ENCODE results near the gene ENTPD7.

The ENTPD7 gene

DNA sequence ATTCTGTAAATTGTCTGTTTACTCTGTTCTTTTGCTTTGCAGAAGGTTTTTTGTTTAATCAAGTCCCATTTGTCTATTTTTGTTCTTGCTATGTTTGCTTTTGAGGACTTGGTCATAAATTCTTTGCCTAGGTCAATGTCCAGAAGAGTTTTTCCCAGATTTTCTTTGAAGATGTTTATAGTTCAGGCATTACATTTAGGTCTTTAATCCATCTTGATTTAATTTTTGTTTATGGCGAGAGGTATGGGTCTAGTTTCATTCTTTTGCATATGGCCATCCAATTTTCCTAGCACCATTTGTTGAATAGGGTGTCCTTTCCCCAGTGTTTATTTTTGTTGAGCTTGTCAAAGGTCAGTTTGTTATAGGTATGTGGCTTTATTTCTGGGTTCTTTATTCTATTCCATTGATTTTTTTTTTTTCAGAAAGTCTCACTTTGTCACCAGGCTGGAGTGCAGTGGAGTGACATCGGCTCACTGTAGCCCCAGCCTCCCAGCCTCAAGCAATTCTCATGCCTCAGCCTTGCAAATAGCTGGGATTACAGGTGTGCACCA is 11.6 kb upstream of the ENTPD7 start:
- no peak for DNase-seq (ENCODE audit: low spot score)

DNA sequence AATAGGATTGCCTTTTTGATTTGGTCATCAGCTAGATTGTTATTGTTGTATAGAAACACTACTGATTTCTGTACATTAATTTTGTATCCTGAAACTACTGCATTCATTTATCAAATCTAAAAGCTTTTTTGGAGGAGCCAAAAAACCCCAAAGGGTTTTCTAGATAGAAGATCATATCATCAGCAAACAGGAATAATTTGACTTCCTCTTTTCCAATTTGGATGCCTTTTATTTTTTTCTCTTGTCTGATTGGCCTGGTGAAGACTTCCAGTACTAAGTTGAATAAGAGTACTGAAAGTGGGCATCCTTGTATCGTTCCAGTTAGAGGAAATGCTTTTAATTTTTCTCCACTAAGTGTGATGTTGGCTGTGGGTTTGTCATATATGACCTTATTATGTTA is 10.6 kb upstream of the ENTPD7 start:
- no peak for DNase-seq (ENCODE audit: low spot score)

DNA sequence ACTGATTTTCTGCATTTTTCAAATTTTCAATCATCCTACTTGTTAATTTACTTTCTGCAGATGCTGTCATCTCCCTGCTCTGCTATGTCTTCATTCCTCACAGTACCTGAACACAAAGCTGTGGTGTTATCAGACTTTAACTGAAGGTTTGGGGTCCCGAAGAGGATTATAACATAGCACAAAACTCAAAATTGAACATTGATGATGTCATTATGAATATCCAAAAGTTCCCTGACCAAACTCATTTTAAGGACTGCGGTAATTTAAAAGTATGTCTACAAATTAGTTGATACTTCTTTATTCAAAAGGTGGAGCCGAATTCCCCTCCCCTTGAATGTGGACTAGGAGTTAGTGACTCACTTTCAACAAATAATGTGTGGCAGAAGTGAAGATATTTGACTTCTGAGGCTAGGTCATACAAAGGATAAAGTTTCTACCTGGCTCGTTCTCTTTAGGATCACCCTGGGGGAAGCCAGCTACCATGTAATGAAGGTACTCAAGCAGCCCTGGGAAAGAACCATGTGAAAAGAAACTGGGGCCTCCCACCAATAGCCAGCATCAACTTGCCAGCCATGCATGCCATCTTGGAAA is 6.4 kb upstream of the ENTPD7 start:
- DNase-seq (ENCODE audit: low spot score): no peak

GRCh38 chr10:99654390-99655175 is 4.7 kb upstream of the ENTPD7 start:
- no peak for DNase-seq (ENCODE audit: low spot score)

DNA sequence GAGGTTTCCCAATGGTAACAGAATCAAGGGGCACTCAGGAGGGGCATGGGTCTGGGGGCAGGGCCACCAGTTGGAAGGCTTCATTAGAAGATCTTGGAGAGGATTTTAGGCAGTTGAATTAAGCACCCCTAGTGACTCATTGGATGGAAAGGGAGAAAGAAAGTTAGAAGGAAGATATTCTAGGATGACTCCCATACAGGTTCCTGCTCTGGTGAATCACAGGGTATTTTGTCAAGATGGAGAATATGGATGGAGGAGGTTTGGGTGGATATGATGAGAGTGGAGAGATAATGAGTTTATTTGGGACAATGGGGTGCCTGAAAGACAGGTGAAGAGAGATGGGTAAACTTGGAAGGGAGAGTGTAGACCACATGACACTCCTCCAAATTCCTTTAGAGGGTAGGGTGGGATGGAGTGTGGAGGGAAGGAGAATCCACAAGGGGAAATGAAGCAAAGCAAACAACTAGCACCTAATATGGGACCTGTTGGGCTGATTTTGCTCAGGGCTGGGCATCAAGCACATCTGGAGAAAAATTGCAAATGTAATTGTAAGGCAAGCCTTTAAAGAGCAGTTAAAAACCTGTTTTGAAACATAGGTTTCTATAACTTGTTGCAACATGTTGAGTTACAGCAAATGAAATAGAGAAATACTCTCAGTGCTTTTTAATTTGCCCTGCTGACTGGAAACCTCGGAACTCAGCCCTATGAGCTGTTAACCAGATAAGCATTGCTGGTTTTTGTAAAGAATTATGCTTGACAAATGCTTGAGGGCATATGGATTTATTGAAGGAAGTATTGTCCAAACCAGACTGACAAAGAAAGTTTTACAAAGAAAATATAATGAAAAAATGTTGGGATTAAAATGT is 2.9 kb upstream of the ENTPD7 start:
- no peak for DNase-seq (ENCODE audit: low spot score)

DNA sequence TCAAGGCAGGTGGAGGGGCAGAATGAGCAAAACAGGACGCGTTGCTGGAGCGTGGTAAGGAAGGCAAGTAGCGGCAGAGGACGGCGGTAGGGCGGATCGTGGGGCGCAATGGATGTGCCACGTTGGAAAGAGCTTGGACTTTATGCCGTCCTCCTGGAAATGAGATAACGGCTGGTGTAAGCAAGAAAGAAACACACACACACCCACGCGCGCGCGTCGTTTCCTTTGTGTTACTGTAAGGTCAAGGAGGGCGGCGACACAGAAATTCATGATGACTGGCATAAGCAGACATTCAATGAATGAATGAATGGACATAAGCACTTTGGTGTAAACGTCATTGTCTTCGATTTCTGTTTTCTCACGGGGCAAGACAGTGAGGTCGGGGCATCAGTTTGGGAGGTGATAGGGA is 683 bp upstream of the ENTPD7 start:
- no peak for DNase-seq (ENCODE audit: low spot score)

- no peak for DNase-seq (ENCODE audit: low spot score)
Observed at GRCh38 chr10:99659868-99660366, 608 bp downstream of the ENTPD7 start.

DNA sequence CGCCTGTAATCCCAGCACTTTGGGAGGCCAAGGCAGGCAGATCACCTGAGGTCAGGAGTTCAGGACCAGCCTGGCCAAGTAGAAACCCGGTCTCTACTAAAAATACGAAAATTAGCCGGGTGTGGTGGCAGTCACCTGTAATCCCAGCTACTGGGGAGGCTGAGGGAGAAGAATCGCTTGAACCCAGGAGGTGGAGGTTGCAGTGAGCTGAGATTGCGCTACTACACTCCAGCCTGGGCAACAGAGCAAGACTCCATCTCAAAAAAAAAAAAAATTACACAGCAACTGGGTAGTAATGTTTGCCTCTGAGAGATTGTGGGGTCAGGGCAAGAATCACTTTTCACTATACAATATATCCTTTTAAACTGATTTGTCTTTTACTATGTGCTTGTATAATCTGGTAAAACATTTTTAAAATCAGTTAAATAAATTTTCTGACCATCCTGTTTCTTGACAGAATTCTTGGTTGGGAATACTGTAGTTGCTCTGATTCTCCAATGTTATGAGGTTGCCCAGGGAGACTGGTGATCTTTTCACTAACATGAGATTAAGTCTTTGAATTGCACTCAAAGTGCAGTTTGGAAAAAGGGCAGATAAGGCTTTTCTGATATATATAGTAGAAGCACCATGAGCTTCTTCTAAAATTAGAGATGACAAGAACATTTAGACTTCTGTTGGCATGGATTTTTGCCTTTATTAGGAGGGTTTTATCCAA is 1.5 kb downstream of the ENTPD7 start:
- no peak for DNase-seq (ENCODE audit: low spot score)

DNA sequence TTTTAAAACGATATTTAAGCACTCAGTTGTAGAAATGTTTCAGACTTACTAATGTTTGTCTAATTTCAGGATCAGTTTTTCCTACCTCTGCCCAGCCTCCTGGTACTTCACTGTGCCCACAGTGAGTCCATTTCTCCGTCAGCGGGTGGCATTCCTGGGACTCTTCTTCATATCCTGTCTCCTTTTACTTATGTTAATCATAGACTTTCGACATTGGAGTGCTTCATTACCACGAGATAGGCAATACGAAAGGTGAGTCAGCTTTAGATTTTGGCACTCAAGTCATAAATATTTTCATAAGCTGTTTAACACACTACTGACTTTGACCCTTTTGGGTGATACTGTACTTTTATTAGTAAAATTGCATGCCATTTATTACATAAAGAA is 2.1 kb downstream of the ENTPD7 start:
- DNase-seq (ENCODE audit: low spot score): no peak

DNA sequence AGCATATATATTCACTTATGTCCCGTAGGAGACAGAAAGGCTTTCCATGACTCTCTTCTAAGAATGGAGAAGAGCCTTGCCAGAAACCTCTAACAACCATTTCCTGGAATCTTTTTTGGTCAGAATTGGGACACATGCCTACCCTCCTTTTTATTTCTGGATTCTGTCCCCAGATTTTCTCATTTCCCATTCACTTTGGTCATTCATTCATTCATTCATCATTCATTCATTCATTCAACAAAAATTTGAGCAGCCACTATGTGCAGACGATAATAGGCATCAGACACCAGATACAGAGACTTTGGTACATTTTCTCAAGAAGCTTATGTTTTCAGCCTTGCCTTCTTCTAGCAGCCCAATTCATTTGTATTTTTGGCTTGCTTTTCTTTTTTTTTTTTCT is 6.0 kb downstream of the ENTPD7 start:
- no peak for DNase-seq (ENCODE audit: low spot score)

DNA sequence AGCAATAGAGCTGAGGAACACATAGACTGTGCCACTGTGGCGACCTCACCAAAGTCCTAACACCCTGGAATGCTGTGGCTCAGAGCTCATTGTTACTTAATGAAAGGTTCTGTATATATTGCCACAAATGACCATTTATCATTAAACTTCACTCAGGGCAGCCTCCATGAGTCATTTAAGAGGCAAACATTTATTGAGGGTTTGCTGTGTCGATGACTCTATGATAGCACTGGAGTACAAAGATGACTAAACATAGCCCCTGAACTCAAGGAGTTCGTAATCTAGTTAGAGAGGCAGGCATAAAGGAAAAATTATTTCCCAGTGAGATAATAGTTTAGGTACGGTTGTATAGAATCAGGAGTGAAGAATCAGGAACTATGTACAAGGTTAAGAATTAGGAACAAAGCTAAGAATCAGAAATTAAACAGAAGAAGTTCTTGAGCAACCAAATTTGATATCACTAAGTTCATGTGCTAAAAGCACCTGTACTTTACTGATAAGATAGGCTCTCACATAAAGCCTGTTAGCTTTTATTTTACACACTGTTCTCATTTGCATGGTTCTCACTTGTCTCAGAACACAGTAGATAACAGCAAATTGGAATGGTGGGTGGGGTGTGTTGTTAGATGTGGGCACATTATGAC is 7.9 kb downstream of the ENTPD7 start:
- no peak for DNase-seq (ENCODE audit: low spot score)

DNA sequence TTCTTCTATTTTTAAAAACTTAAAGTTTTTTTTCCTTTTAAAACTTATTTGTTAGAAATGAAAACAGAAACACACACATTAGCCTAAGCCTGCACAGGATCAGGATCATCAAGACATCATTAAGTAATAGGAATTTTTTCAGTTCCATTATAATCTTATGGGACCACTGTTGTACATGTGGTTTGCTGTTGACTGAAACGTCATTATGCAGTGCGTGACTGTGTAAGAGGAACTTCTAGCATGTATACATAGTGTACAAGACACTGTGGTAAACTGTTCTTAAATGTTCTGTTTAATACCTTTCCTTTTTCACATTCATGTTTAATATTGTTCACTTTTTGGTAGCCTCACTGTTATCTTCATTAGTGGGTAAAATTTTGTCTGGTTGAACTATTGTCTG is 12.1 kb downstream of the ENTPD7 start:
- no peak for DNase-seq (ENCODE audit: low spot score)

- DNase-seq (ENCODE audit: low spot score): no peak
Observed at GRCh38 chr10:99672884-99673283, 13.6 kb downstream of the ENTPD7 start.

DNA sequence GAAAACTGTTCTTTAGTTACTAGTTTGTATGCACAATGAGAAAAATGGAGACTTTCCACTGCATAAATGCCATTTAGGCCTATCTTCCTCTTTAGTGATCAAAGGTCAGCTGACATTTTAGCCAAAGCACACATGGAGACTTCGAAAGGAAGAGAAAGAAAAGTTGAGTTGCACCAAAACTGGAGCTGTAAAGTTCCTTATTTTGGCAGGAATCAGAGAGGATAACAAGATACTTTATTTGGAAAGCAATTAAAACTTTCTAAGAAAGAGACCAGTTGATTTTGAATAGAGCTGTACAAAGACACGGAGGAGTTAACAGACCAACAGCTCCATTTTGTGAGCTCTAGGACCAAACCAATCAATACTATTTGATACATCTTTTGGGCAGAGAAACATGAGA is 14.2 kb downstream of the ENTPD7 start:
- no peak for DNase-seq (ENCODE audit: low spot score)

DNA sequence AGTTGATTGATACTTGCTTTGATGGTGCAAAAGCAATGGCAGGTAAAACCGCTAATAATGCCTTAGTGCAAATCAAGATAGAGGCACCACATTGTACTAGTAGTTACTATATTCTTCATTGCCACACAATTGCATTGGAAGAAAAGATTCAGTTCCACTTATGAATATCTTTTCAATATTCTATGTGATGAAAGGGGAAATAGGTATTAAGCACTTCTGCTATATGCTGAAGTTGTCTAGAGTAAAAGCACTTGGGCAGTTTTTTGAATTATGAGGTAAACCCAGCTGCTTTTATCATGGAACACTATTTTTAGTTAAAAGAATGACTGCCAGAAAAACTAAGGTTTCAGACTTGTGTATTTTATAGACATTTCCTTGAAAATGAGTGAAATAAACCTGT is 15.5 kb downstream of the ENTPD7 start:
- DNase-seq (ENCODE audit: low spot score): no peak

DNA sequence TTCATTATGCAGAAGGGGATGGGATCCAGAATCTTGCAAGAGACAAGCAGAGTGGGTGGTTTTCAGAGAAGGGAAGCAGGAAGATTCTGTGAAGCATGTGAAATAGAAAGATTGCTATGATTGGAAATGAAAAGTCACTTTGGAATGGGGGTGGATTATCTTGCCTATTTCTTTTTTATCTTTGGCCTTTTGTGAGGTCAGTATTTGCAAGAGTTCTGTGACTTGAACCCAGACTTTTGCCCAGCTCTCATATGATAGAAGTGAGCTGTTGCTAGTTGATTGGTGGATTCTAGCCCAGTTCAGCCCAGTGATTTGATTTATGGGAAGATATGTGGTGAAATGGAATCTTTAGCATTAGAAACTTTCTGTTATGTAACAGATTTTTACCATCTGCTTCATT is 17.1 kb downstream of the ENTPD7 start:
- DNase-seq (ENCODE audit: low spot score): no peak

DNA sequence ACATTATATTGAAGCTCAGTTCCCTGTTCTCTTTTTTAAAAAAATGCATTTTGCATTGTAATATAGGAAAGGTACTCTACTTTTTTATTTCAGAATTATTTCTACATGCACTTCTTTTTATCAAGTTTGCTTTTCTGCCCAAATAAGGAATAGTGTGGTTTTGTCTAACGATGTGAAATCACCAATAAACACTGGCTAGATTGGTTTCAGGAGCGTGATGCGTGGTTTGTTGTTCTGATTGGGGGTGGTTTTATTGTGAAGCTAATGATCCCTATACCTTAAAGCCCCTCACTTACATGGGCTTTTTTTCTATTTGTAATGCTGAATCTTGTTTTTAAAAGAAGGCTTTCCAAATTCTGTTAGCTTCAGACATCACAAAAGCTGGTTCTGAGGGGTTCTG is 17.6 kb downstream of the ENTPD7 start:
- no peak for DNase-seq (ENCODE audit: low spot score)

GRCh38 chr10:99678921-99679320 is 19.6 kb downstream of the ENTPD7 start:
- no peak for DNase-seq (ENCODE audit: low spot score)

GRCh38 chr10:99681553-99681952 is 22.2 kb downstream of the ENTPD7 start:
- DNase-seq (ENCODE audit: low spot score): no peak

DNA sequence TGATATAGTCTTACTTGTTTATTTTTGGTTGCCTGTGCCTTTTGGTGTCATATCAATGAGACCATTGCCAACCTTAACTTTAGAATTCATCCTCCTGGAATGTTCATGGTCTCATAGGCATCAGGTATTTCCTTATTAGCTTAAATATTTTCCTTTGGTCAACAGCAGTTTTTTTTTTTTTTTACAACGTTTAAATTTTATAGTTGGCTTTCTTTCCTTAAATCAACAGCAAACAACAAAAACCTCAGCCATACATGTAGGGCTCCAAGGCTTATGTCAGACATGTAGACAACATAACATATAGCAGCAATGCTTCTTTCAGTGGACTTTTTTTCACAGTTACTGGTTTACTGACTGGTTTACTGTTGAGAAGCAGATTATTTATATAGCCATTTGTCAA is 22.7 kb downstream of the ENTPD7 start:
- DNase-seq (ENCODE audit: low spot score): no peak

DNA sequence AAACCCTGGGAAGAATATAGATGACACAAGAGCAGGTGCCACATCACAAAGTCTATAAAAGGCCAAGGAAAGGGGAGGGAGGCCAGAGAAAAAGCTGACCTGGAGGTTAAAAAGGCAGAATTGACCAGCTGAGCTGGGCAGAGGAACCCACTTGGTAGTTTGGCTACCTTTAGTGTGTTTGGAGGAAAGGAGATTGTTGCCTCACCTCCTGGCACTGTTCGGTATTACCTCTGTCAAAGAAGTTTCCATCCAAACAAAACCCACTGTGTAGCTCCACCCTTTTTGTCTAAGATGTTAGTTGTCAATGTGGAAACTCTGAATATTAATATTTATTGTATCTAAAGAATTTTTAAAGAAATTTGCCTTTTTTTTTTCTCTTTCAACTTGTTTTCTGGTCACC is 23.4 kb downstream of the ENTPD7 start:
- peak; percentile 48 for DNase-seq (ENCODE audit: low spot score)

- peak; percentile 57 for DNase-seq (ENCODE audit: low spot score)
Observed at GRCh38 chr10:99685597-99685967, 26.3 kb downstream of the ENTPD7 start.

All from NAMALWA (cell line).